ENCODE results near the gene PHTF1. TPM values are rescaled to one million over a fixed set of nuclear protein-coding genes. Genes with fewer than 3 reads are reported as not detected.

PHTF1 gene
- total and polyA plus RNA-seq, 2 of the 4 experiments (the other 2 are of a cell fraction) = 9.6 to 13.3 TPM

DNA sequence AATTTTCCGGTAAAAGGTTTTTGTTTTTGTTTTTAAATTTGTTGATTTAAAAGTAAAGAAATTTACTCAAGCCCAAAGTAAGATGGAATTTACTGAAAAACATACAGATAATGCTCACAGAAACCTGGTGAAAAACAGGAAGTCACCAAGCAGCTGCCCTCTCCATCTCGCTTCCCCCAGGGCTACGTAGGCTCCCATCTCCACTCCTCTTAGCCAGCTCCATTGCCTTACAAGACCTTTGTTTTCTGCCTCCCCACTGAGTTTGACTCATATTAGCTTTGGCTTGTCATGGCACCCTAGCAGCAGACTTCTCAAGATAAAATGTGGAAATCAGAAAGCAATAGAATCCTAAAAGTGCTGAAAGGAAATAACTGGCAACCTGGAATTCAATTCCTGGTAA is 57.9 kb downstream of the PHTF1 start:
- no peak overlapping the region for H4K8ac ChIP-seq (ENCODE audit: low read depth in 2 of 2, low read length in 2 of 2)
- H2AFZ ChIP-seq (replicated peaks; ENCODE audit: low read length, poor library complexity) = no peak overlapping the region
- H4K20me1 ChIP-seq (ENCODE audit: insufficient read depth, low read length) = no peaks in the 10 kb centered on the region
- no peak overlapping the region for H2BK120ac ChIP-seq (ENCODE audit: low read depth, low read length)
- CTCF ChIA-PET = no interaction called here
- H3K4me2 ChIP-seq (ENCODE audit: low read depth, low read length) = no peak overlapping the region
- H4K5ac ChIP-seq (ENCODE audit: low read depth, low read length) = no peak overlapping the region
- no peaks in the 10 kb centered on the region for H3K79me1 ChIP-seq (ENCODE audit: low read depth in 1 of 2, low read length in 2 of 2)
- no peak overlapping the region for H3K4ac ChIP-seq (ENCODE audit: low read depth, low read length)
- no peak overlapping the region for H2BK15ac ChIP-seq (ENCODE audit: low read depth, low read length)
- in situ Hi-C loops (cut with MboI; ENCODE audit: low sequenced_read_pairs) (no loop called here), intact Hi-C loops (cut with micrococcal nuclease) (no loop called here), dilution Hi-C loops (cut with HindIII; ENCODE audit: low sequenced_read_pairs, unreplicated experiment) (no loop called here)
- no peak overlapping the region for H3K23ac ChIP-seq (ENCODE audit: low read depth, low read length)
- TF ChIP-seq, protein P1, sequence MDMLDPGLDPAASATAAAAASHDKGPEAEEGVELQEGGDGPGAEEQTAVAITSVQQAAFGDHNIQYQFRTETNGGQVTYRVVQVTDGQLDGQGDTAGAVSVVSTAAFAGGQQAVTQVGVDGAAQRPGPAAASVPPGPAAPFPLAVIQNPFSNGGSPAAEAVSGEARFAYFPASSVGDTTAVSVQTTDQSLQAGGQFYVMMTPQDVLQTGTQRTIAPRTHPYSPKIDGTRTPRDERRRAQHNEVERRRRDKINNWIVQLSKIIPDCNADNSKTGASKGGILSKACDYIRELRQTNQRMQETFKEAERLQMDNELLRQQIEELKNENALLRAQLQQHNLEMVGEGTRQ (IDR thresholded peaks at IDR 0.05; ENCODE audit: low read depth, low read length) = no peak
- TF ChIP-seq, protein P2, sequence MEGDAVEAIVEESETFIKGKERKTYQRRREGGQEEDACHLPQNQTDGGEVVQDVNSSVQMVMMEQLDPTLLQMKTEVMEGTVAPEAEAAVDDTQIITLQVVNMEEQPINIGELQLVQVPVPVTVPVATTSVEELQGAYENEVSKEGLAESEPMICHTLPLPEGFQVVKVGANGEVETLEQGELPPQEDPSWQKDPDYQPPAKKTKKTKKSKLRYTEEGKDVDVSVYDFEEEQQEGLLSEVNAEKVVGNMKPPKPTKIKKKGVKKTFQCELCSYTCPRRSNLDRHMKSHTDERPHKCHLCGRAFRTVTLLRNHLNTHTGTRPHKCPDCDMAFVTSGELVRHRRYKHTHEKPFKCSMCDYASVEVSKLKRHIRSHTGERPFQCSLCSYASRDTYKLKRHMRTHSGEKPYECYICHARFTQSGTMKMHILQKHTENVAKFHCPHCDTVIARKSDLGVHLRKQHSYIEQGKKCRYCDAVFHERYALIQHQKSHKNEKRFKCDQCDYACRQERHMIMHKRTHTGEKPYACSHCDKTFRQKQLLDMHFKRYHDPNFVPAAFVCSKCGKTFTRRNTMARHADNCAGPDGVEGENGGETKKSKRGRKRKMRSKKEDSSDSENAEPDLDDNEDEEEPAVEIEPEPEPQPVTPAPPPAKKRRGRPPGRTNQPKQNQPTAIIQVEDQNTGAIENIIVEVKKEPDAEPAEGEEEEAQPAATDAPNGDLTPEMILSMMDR (conservative IDR thresholded peaks at IDR 0.05; ENCODE audit: low read depth, low read length) = no peak
- TF ChIP-seq CHD1 (IDR thresholded peaks at IDR 0.05; ENCODE audit: low read depth, low read length) = no peak
- H2AK5ac ChIP-seq (ENCODE audit: low read depth, low read length) = no peak overlapping the region
- H3K4me1 ChIP-seq (ENCODE audit: control insufficient read depth, insufficient read depth, low read length) = no peaks in the 10 kb centered on the region
- 94% methylated on average over 2 of the region's 3 CpGs; no CpG with 5 or more reads in 1 of the 2 experiments for WGBS, 2 experiments (ENCODE audit: extremely low coverage in 2 of 2, insufficient read length in 1 of 2)
- no peak overlapping the region for H2BK20ac ChIP-seq (ENCODE audit: low read depth, low read length)
- peaks cover 15% of the 10 kb centered on the region for H3K36me3 ChIP-seq (ENCODE audit: control insufficient read depth, insufficient read depth, low read length)
- no peak for ATAC-seq (ENCODE audit: low read depth)
- H2BK5ac ChIP-seq (ENCODE audit: low read depth, low read length, poor library complexity, severe bottlenecking) = no peak overlapping the region
- H3K9me3 ChIP-seq (ENCODE audit: control insufficient read depth, insufficient read depth, low read length) = no peaks in the 10 kb centered on the region
- no peaks in the 10 kb centered on the region for H3K9me1 ChIP-seq (ENCODE audit: insufficient read depth, low read length)
- H3K18ac ChIP-seq (ENCODE audit: low read depth, low read length) = no peak overlapping the region
- no peak overlapping the region for H4K91ac ChIP-seq (ENCODE audit: insufficient read depth, low read depth, low read length)
- no peak overlapping the region for H3K56ac ChIP-seq (ENCODE audit: extremely low read depth, insufficient read depth, low read length)
- no peak overlapping the region for H3K9ac ChIP-seq (ENCODE audit: low read depth, low read length)
- no TSS peak for BruUV-seq (replicated peaks)
- no peak overlapping the region for H3K27ac ChIP-seq (ENCODE audit: insufficient read depth, low read length)
- POLR2A ChIA-PET (ENCODE audit: unreplicated experiment) = no interaction called here
- no peak overlapping the region for H3K4me3 ChIP-seq (ENCODE audit: insufficient read depth, low read depth, low read length)
- H3K14ac ChIP-seq (replicated peaks; ENCODE audit: low read depth, low read length) = no peak overlapping the region
- H2AK9ac ChIP-seq (replicated peaks; ENCODE audit: low read depth, low read length, poor library complexity) = no peak overlapping the region
- DNase-seq = no peak
- no peaks in the 10 kb centered on the region for H3K27me3 ChIP-seq (ENCODE audit: control insufficient read depth, insufficient read depth, low read length)
